Ovary (tissue), 3 donors: ENCODE data around the gene GYS1.
"Not testable (repeated sequence)": the region's sequence is repeated elsewhere in the genome, so short reads cannot be mapped to it uniquely, and the experiment has no call there.

Experiments
- CTCF ChIP-seq, 3 donors: fragments of 450-650 bp in 2 of 3; fragments of 200-600 bp in 1 of 3; IDR thresholded peaks; one replicate each; pipeline versions ENCODE4 v1.5.1 to v1.8.0; 2016 to 2022; ENCODE audit warnings: antibody characterized with exemption in 3 of 3, mild to moderate bottlenecking in 1 of 3
- POLR2A ChIP-seq: fragments of 450-650 bp; IDR thresholded peaks from one replicate; pipeline ENCODE4 v1.6.1; 2017; ENCODE audit warnings: antibody characterized with exemption, mild to moderate bottlenecking, moderate library complexity
- donor health status: DM: no; HTN: no; CAD: no.

GRCh38 chr19:49029749-49030148 lies 36.6 kb upstream of the GYS1 start:
- not testable (repeated sequence) for TF ChIP-seq POLR2A; CTCF (IDR thresholded peaks at IDR 0.05)
